GM23338 (cell line): ENCODE data around the gene MINDY4. TPM values are rescaled to one million over a fixed set of nuclear protein-coding genes. Genes with fewer than 3 reads are reported as not detected.

Source experiments
- ATAC-seq: fragments of 200-7000 bp; cut with Tn5 transposase; 3 replicates; pipeline ENCODE4 v1.9.1; 2020
- DNase-seq: peaks from one replicate; pipeline ENCODE4 v3.0.0-alpha.2; 2015; ENCODE audit warnings: low spot score
- H2AFZ ChIP-seq: fragments of 200-600 bp; sonication (generic); 2 replicates; pipeline ENCODE4 v1.8.0; 2016; ENCODE audit warnings: antibody characterized with exemption, mild to moderate bottlenecking, moderate library complexity
- H3F3A ChIP-seq: fragments of 200-600 bp; sonication (generic); replicated peaks from 2 replicates; pipeline ENCODE4 v1.8.0; 2017; ENCODE audit warnings: antibody characterized with exemption, mixed run types, low read depth
- H3K27ac ChIP-seq: fragments of 200-600 bp; sonication (generic); 2 replicates; pipeline ENCODE4 v1.6.1; 2016; ENCODE audit warnings: low read depth
- H3K27me3 ChIP-seq: fragments of 200-600 bp; sonication (generic); 2 replicates; pipeline ENCODE4 v1.8.0; 2016; ENCODE audit warnings: mild to moderate bottlenecking, mixed run types, moderate library complexity; ENCODE audit not compliant: insufficient read depth
- H3K36me3 ChIP-seq: fragments of 200-600 bp; sonication (generic); 2 replicates; pipeline ENCODE4 v1.8.0; 2016; ENCODE audit warnings: mild to moderate bottlenecking; ENCODE audit not compliant: insufficient read depth
- H3K4me1 ChIP-seq: fragments of 200-600 bp; sonication (generic); 2 replicates; pipeline ENCODE4 v1.8.0; 2016; ENCODE audit warnings: mild to moderate bottlenecking, moderate library complexity; ENCODE audit not compliant: insufficient read depth
- H3K4me2 ChIP-seq: fragments of 200-600 bp; sonication (generic); 2 replicates; pipeline ENCODE4 v1.7.1; 2017; ENCODE audit warnings: mixed run types
- H3K4me3 ChIP-seq: fragments of 200-600 bp; sonication (generic); 2 replicates; pipeline ENCODE4 v1.6.1; 2016; ENCODE audit warnings: mixed run types
- H3K79me2 ChIP-seq: fragments of 200-600 bp; sonication (generic); replicated peaks from 2 replicates; pipeline ENCODE4 v1.8.0; 2017; ENCODE audit warnings: mild to moderate bottlenecking; ENCODE audit not compliant: insufficient read depth
- H3K9me2 ChIP-seq: fragments of 200-600 bp; sonication (generic); 2 replicates; pipeline ENCODE4 v1.8.0; 2017; ENCODE audit not compliant: insufficient read depth
- H4K20me1 ChIP-seq: fragments of 200-600 bp; sonication (generic); replicated peaks from 2 replicates; pipeline ENCODE4 v1.8.0; 2017; ENCODE audit warnings: mild to moderate bottlenecking; ENCODE audit not compliant: insufficient read depth
- H3K27ac Mint-ChIP-seq: 2 replicates; pipeline ENCODE4 v1.8.0; 2020; ENCODE audit warnings: inconsistent platforms, mild to moderate bottlenecking, moderate library complexity, mixed read lengths
- H3K27me3 Mint-ChIP-seq: 3 replicates; pipeline ENCODE4 v1.8.0; 2022; ENCODE audit warnings: low read depth, mild to moderate bottlenecking, moderate library complexity, mixed read lengths, inconsistent platforms; ENCODE audit not compliant: insufficient read depth, poor library complexity
- H3K36me3 Mint-ChIP-seq: 3 replicates; pipeline ENCODE4 v1.8.0; 2021; ENCODE audit warnings: low read depth, mild to moderate bottlenecking, inconsistent platforms, moderate library complexity, mixed read lengths
- H3K4me1 Mint-ChIP-seq: 3 replicates; pipeline ENCODE4 v1.8.0; 2020; ENCODE audit warnings: mild to moderate bottlenecking, inconsistent platforms, mixed read lengths
- H3K4me3 Mint-ChIP-seq: 3 replicates; pipeline ENCODE4 v1.8.0; 2021; ENCODE audit warnings: moderate library complexity, mild to moderate bottlenecking, inconsistent platforms, mixed read lengths
- H3K9me3 Mint-ChIP-seq: 3 replicates; pipeline ENCODE4 v1.8.0; 2020; ENCODE audit warnings: moderate library complexity, mild to moderate bottlenecking, inconsistent platforms, mixed read lengths
- CREB1 ChIP-seq: fragments of 250-450 bp; sonication (Bioruptor Pico); IDR thresholded peaks from 2 replicates; pipeline ENCODE4 v1.5.0; 2020; ENCODE audit warnings: low read depth, mild to moderate bottlenecking, moderate library complexity
- EZH2 ChIP-seq: fragments of 200-600 bp; sonication (generic); IDR thresholded peaks from one replicate; pipeline ENCODE4 v1.8.0; 2017; ENCODE audit warnings: antibody characterized with exemption, mild to moderate bottlenecking, low read depth; ENCODE audit not compliant: unreplicated experiment
- EZH2phosphoT487 ChIP-seq: fragments of 200-600 bp; sonication (generic); IDR thresholded peaks from one replicate; pipeline ENCODE4 v1.8.1; 2018; ENCODE audit warnings: antibody characterized with exemption; ENCODE audit not compliant: unreplicated experiment
- NANOG ChIP-seq: IDR thresholded peaks from 2 replicates; pipeline ENCODE4 v1.6.1; 2016; ENCODE audit warnings: antibody characterized with exemption, borderline replicate concordance
- ZNF114 ChIP-seq: fragments of 250-450 bp; sonication (Bioruptor Pico); IDR thresholded peaks from 2 replicates; pipeline ENCODE4 v1.5.0; 2020; ENCODE audit warnings: mild to moderate bottlenecking, moderate library complexity
- ZNF331 ChIP-seq: fragments of 250-450 bp; sonication (Bioruptor Pico); IDR thresholded peaks from 2 replicates; pipeline ENCODE4 v1.5.0; 2020; ENCODE audit warnings: low read depth, mild to moderate bottlenecking, moderate library complexity
- polyA plus RNA-seq: library from polyadenylated mRNA; unstranded; fragments of >200 nt; fragmentation: Nextera tagmentation; extraction: Ambion mirVana; gene quantifications from 2 replicates; pipeline ENCODE4 v1.2.1, GENCODE V29; 2016
- total RNA-seq: library from RNA; depleted of rRNA; stranded (reverse); fragments of >200 nt; shearing (Covaris generic); gene quantifications from 2 replicates; pipeline ENCODE4 v1.2.3, GENCODE V29; 2014
- TF ChIP-seq, protein P1 (sequence below): IDR thresholded peaks from 2 replicates; pipeline ENCODE4 v1.6.1; 2016; ENCODE audit warnings: antibody characterized with exemption
- TF ChIP-seq, protein P2 (sequence below): IDR thresholded peaks from one replicate; pipeline ENCODE4 v1.6.1; 2018; ENCODE audit warnings: antibody characterized with exemption; ENCODE audit not compliant: unreplicated experiment
- TF ChIP-seq, protein P3 (sequence below), 2 experiments: fragments of 200-600 bp in 1 of 2; sonication (generic) in 1 of 2; conservative IDR thresholded peaks; 2 replicates each; pipeline versions ENCODE4 v1.5.1 to v1.6.1; 2016 to 2017; ENCODE audit warnings: antibody characterized with exemption in 2 of 2, low read depth in 2 of 2, mild to moderate bottlenecking in 2 of 2, moderate library complexity in 1 of 2
- TF ChIP-seq, protein P4 (sequence below): fragments of 250-450 bp; sonication (Bioruptor Pico); IDR thresholded peaks from 2 replicates; pipeline ENCODE4 v1.5.0; 2020; ENCODE audit warnings: mild to moderate bottlenecking, moderate library complexity

Gene MINDY4
- total and polyA plus RNA-seq, 2 experiments from 2014 or later: 1.7 to 4.4 TPM

DNA sequence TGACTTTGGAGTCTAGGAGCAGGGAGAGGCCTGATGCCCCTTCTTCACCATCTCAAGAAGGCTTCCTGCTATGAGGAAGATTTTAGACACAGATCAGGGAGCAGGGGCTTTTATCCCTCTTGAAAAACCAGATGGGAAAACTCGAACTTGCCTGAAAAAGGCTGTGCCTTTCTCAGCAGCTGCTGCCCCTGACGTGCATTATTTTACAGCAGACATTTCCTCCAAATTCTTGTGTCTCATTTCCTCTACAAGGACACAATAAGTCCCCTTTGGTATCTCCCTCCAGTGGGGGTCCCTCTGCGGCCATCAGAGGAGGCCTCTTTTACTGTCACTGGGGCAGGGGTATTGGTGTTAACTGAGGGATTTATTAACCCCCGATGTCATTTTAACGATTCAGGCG is 102.4 kb downstream of the MINDY4 start (continued):
- TF ChIP-seq, protein P1, sequence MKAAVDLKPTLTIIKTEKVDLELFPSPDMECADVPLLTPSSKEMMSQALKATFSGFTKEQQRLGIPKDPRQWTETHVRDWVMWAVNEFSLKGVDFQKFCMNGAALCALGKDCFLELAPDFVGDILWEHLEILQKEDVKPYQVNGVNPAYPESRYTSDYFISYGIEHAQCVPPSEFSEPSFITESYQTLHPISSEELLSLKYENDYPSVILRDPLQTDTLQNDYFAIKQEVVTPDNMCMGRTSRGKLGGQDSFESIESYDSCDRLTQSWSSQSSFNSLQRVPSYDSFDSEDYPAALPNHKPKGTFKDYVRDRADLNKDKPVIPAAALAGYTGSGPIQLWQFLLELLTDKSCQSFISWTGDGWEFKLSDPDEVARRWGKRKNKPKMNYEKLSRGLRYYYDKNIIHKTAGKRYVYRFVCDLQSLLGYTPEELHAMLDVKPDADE: no peak
- no peak for TF ChIP-seq ZNF114 (CRISPR knock-in tag)

DNA sequence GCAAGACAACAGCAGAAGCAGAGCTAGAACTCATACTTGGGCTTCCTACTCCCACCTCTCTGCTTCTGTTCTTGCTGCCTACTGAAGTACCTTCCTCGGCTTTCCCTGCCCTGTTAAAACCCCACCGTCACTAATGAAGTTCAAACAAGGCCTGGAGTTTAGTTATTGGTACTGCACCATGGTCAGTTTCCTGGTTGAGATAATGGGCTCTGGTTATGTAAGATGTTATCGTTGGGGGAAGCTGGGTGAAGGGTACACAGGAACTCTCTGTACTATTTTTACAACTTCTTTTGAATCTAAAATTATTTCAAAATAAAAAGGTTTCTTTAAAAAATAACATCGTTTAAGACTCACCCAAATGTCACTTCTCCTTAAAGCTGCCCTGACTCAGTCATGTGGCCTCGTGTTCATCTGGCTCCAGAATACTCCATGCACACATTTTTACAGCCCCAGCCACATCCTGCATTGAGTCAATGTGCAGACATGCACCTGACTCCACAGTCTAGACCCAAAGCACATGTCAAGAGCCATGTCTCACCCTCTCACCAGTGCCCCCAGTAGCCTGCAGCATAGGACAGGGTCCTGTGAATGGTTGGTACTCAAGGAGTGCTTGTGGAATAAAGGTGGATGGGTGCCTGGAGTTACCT is 103.6 kb downstream of the MINDY4 start:
- Mint-ChIP-seq H3K27ac (no peak overlapping the region), H3K36me3 (peaks cover 13% of the 10 kb centered on the region), H3K4me1 (peaks cover 26% of the 10 kb centered on the region), H3K4me3 (no peak overlapping the region), H3K27me3 (peaks cover 5% of the 10 kb centered on the region), H3K9me3 (peaks cover 3% of the 10 kb centered on the region; the same call in 1 of the 3 replicates)
- no peak for DNase-seq
- Histone ChIP-seq H3K27ac (no peak overlapping the region), H3K27me3 (no peaks in the 10 kb centered on the region), H3F3A (no peaks in the 10 kb centered on the region), H3K4me1 (peaks cover 5% of the 10 kb centered on the region), H3K4me2 (no peak overlapping the region), H2AFZ (no peak overlapping the region), H3K9me2 (peaks cover 6% of the 10 kb centered on the region; the same call in 1 of the 2 replicates), H3K79me2 (no peaks in the 10 kb centered on the region), H3K4me3 (no peak overlapping the region), H3K36me3 (no peaks in the 10 kb centered on the region), H4K20me1 (no peaks in the 10 kb centered on the region)
- no peak for ATAC-seq
- TF ChIP-seq ZNF331 (CRISPR knock-in tag): no peak
- TF ChIP-seq, protein P2, sequence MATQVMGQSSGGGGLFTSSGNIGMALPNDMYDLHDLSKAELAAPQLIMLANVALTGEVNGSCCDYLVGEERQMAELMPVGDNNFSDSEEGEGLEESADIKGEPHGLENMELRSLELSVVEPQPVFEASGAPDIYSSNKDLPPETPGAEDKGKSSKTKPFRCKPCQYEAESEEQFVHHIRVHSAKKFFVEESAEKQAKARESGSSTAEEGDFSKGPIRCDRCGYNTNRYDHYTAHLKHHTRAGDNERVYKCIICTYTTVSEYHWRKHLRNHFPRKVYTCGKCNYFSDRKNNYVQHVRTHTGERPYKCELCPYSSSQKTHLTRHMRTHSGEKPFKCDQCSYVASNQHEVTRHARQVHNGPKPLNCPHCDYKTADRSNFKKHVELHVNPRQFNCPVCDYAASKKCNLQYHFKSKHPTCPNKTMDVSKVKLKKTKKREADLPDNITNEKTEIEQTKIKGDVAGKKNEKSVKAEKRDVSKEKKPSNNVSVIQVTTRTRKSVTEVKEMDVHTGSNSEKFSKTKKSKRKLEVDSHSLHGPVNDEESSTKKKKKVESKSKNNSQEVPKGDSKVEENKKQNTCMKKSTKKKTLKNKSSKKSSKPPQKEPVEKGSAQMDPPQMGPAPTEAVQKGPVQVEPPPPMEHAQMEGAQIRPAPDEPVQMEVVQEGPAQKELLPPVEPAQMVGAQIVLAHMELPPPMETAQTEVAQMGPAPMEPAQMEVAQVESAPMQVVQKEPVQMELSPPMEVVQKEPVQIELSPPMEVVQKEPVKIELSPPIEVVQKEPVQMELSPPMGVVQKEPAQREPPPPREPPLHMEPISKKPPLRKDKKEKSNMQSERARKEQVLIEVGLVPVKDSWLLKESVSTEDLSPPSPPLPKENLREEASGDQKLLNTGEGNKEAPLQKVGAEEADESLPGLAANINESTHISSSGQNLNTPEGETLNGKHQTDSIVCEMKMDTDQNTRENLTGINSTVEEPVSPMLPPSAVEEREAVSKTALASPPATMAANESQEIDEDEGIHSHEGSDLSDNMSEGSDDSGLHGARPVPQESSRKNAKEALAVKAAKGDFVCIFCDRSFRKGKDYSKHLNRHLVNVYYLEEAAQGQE: no peak
- TF ChIP-seq, protein P1: no peak
- no peak for TF ChIP-seq EZH2
- TF ChIP-seq CREB1 (CRISPR knock-in tag): no peak
- TF ChIP-seq, protein P3, sequence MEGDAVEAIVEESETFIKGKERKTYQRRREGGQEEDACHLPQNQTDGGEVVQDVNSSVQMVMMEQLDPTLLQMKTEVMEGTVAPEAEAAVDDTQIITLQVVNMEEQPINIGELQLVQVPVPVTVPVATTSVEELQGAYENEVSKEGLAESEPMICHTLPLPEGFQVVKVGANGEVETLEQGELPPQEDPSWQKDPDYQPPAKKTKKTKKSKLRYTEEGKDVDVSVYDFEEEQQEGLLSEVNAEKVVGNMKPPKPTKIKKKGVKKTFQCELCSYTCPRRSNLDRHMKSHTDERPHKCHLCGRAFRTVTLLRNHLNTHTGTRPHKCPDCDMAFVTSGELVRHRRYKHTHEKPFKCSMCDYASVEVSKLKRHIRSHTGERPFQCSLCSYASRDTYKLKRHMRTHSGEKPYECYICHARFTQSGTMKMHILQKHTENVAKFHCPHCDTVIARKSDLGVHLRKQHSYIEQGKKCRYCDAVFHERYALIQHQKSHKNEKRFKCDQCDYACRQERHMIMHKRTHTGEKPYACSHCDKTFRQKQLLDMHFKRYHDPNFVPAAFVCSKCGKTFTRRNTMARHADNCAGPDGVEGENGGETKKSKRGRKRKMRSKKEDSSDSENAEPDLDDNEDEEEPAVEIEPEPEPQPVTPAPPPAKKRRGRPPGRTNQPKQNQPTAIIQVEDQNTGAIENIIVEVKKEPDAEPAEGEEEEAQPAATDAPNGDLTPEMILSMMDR (conservative IDR thresholded peaks at IDR 0.05; ENCODE audit: low read depth in 2 of 2): no peak
- TF ChIP-seq ZNF114 (CRISPR knock-in tag): no peak
- TF ChIP-seq, protein P4, sequence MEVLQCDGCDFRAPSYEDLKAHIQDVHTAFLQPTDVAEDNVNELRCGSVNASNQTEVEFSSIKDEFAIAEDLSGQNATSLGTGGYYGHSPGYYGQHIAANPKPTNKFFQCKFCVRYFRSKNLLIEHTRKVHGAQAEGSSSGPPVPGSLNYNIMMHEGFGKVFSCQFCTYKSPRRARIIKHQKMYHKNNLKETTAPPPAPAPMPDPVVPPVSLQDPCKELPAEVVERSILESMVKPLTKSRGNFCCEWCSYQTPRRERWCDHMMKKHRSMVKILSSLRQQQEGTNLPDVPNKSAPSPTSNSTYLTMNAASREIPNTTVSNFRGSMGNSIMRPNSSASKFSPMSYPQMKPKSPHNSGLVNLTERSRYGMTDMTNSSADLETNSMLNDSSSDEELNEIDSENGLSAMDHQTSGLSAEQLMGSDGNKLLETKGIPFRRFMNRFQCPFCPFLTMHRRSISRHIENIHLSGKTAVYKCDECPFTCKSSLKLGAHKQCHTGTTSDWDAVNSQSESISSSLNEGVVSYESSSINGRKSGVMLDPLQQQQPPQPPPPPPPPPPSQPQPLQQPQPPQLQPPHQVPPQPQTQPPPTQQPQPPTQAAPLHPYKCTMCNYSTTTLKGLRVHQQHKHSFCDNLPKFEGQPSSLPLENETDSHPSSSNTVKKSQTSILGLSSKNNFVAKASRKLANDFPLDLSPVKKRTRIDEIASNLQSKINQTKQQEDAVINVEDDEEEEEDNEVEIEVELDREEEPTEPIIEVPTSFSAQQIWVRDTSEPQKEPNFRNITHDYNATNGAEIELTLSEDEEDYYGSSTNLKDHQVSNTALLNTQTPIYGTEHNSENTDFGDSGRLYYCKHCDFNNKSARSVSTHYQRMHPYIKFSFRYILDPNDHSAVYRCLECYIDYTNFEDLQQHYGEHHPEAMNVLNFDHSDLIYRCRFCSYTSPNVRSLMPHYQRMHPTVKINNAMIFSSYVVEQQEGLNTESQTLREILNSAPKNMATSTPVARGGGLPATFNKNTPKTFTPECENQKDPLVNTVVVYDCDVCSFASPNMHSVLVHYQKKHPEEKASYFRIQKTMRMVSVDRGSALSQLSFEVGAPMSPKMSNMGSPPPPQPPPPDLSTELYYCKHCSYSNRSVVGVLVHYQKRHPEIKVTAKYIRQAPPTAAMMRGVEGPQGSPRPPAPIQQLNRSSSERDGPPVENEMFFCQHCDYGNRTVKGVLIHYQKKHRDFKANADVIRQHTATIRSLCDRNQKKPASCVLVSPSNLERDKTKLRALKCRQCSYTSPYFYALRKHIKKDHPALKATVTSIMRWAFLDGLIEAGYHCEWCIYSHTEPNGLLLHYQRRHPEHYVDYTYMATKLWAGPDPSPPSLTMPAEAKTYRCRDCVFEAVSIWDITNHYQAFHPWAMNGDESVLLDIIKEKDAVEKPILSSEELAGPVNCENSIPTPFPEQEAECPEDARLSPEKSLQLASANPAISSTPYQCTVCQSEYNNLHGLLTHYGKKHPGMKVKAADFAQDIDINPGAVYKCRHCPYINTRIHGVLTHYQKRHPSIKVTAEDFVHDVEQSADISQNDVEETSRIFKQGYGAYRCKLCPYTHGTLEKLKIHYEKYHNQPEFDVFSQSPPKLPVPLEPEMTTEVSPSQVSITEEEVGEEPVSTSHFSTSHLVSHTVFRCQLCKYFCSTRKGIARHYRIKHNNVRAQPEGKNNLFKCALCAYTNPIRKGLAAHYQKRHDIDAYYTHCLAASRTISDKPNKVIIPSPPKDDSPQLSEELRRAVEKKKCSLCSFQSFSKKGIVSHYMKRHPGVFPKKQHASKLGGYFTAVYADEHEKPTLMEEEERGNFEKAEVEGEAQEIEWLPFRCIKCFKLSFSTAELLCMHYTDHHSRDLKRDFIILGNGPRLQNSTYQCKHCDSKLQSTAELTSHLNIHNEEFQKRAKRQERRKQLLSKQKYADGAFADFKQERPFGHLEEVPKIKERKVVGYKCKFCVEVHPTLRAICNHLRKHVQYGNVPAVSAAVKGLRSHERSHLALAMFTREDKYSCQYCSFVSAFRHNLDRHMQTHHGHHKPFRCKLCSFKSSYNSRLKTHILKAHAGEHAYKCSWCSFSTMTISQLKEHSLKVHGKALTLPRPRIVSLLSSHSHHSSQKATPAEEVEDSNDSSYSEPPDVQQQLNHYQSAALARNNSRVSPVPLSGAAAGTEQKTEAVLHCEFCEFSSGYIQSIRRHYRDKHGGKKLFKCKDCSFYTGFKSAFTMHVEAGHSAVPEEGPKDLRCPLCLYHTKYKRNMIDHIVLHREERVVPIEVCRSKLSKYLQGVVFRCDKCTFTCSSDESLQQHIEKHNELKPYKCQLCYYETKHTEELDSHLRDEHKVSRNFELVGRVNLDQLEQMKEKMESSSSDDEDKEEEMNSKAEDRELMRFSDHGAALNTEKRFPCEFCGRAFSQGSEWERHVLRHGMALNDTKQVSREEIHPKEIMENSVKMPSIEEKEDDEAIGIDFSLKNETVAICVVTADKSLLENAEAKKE (CRISPR knock-in tag): no peak
- no peak for TF ChIP-seq EZH2phosphoT487
- TF ChIP-seq NANOG: no peak
